GM19035 (cell line): ENCODE data around the gene MYBBP1A.

Experiments used
- ATAC-seq: cut with Tn5 transposase; IDR thresholded peaks from one replicate; pipeline ENCODE4 v1.9.1; 2021; ENCODE audit not compliant: unreplicated experiment

Gene MYBBP1A

DNA sequence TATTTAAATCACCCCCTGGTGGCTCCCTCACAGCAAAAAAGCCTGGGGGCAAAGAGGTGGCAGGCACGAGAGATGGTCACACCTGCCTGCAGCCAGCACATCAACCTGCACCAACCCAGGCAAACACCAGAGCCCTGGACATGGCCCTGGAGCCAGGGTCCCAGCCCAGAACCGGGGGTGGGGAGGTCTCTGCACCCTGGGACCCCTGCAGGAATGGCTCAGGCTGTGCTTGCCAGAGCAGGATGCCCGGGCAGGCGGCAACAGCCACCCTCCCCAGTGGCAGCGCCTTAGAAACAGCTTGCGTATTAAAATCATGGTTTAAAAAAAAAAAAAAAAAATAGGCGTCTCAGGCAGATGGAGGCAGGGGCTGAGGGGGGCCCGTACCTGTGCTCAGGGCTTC, 16.2 kb downstream of the MYBBP1A start:
- ATAC-seq = no peak

DNA sequence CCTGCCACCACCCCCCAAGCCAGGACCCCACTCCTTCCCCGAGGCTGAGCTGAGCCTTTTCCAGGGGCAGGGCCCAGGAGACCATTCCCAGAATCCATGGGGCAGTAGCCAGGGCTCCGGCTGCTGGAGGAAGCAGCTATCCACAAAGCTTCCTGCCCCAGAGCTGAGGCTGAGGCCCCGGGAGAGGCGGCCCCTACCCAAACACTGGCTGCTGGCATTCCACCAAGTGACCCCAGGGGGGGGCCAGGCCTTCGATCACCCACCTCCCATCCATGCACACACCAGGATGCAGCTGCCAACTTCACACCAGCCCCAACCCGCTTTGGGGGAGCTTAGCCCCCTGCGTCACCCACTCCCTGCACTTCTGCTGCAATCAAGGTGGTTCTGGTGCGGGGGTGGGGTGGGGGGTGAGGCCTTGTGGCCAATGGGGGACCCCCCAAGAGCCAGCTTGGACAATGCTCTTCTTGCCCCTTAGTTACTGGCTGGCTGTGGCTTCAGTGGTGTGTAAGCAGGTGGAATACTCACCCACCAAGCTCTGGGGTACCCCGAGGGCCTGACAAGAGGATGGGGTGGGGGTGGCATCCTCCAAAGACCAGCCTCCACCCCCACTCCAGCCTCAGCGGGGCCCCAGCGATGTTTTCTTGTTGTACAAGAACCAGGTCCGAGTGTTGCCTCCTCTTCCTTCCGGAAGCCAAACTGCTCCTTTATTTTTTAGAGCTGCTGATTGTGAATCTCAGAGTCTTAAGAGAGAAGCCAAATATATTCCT, 16.8 kb downstream of the MYBBP1A start:
- ATAC-seq = no peak

DNA sequence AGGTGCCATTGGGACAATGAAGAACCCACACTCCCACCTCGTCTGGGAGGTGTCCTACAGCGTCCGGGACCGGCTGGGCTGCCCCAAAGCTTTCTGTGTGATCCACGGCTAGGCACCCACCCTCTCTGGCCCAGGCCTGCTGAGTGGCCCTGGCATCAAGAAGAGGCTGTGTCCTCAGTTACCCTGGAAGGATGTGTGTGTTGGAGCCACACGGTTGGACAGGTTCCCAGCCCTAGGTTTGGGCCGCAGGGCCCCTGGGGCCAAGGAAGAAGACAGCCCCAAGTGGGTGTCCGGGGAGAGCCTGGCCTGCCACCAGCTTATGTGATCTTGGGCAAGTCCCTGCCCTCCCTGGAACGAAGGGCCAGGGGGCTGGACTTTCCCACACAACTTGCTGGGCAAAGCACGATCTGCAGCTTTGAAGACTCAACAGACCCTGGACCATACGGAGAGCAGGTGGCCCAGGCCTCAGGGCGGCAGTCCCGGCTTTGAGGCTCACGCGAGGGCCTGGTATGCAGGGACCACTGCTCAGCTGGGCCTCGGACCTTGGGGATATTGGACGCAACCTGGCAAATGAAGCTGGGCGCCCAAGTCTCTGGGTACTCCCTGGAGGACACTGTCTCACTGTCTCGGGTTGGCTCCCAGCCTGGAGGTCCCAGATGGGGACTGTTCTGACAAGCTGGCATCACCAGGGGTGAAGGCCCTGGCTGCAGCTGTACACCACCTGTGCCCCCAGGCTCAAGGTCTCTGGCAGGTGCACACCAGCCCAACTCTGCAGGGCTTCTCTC, 17.5 kb downstream of the MYBBP1A start:
- ATAC-seq = no peak

DNA sequence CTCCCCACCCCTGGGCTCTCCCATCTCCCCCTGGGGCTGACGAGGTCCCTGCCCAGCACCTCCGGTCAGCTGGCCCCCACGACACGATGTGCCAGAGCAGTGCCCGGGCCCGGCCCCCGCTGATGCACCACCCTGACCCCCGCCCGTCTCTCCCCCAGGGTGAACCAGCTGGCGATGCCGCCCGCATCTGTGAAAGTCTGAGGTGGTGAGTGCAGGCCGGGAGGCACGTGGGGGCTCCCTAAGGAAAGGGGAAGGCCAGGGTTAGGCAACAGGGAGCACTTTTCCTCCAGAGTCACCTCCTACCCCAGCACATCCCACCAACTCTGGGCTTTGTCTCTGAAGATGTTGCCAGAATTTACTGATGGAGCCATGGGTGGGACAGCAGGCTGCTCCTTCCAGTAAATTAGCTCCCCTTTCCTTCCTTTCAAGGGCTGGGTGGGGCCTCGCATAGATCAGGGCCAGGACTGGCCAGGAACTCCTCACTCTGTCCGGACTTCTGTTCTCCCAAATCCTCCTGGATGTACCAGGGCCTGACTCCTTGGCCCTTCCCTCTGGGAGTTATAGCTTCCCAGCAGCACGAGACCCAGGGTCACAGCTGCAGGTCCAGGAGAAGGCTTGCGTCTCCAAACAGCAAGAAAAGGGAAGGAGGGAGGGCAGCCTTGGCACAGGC, 18.3 kb downstream of the MYBBP1A start:
- ATAC-seq = no peak

DNA sequence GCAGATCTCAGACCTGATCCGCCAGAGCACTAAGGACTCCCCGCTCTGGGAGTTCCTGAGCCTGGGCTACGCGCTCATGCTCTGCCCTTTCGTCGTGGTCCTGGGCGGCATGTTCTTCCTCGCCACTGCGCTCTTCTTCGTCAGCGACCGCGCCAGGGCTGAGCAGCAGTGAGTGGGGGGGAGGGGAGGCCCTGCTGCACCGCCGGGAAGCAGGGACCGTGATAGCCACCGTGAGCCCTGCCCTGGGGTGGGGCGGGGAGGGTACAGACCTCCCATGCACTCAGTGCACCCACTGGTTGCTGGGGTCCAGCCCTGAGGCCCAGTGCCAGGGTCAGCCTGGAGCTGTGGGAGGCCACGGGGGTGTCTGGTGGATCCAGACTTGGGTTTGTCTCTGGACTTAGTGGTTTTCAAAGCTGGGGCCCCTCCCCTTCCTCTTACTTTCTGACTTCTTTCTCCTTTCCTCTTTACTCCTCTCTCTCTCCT, 18.9 kb downstream of the MYBBP1A start:
- ATAC-seq = no peak

DNA sequence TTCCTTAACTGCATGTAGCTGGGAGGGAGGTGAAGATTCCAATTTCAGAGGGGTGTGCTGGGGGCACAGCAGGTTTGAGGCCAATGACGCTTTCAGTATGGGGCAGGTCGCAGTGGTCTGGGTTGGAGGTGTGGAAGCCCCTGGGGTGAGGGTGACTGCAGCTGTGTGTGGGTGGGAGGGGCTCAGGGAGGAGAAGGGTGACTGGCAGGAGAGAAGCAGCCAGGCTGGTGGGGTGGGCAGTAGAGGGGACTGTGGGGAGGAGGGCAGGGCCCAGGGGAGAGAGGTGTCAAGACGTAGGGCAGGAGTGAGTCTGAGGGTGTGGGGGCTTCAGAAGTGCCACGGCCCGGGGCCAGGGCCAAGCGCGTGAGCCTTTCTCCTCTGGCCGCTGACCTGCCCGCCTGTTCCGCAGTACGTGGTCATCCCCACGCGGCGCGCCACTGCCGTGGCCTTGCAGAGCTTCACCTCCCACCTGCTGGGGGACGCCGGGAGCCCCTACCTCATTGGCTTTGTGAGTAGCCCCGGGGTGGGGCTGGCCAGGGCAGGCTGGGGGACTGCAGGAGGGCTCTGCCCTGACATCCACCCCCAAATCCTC, 19.4 kb downstream of the MYBBP1A start:
- ATAC-seq = no peak

DNA sequence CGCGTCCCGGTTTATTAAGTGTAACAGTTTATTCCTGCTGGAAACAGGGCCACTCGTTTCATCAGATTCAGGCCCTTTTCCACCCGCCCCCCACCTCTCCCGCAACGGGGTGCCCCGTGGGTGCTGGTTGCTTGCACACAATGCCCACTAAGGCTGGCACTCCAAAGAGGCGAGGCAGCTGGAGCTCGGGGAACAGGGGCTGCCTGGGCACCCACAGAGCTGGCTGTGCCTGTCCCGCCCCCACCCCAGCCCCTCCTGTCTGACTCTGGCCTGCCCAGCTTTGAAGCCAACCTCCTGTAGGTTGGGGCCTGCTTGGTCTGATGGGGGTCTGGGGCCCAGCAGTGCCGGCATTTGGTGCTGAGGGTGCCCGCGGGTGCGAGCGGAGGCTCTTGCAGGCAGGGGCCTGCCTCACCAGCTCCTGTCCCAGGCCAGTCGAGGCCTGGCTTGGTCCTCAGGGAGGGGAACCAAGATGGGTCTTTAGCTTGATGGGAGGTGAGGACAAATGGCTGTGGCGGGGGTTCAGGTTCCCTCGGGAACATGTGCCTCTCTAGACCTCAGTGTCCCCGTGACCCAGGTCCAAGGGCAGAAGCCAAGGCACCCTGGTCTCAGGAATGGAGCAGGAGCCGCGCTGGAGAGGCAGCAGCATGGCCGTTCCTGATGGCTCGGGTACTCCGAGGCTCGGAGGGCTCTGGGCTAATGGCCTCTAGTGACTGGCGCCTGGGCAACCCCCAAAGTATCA, 20.1 kb downstream of the MYBBP1A start:
- ATAC-seq = no peak

DNA sequence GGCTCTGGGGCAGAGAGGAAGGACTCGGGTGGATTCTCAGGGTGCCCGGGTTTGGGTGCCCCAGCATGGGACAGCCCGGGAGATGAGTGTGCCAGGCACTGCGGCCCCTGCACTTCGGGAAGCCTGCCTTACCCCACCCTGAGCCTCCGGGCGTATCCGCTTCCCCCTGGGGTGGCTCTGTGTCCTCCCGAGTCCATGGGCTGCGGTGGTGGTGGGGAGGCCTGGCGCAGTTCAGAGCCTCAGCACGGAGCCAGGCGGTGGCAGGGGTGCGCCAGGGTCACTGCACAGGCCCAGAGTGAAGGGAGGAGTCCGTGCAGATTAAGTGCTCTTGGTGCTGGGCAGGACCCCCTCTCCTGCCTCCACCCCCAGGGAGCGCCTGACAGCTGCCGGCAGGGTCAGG, 20.7 kb downstream of the MYBBP1A start:
- ATAC-seq = no peak

DNA sequence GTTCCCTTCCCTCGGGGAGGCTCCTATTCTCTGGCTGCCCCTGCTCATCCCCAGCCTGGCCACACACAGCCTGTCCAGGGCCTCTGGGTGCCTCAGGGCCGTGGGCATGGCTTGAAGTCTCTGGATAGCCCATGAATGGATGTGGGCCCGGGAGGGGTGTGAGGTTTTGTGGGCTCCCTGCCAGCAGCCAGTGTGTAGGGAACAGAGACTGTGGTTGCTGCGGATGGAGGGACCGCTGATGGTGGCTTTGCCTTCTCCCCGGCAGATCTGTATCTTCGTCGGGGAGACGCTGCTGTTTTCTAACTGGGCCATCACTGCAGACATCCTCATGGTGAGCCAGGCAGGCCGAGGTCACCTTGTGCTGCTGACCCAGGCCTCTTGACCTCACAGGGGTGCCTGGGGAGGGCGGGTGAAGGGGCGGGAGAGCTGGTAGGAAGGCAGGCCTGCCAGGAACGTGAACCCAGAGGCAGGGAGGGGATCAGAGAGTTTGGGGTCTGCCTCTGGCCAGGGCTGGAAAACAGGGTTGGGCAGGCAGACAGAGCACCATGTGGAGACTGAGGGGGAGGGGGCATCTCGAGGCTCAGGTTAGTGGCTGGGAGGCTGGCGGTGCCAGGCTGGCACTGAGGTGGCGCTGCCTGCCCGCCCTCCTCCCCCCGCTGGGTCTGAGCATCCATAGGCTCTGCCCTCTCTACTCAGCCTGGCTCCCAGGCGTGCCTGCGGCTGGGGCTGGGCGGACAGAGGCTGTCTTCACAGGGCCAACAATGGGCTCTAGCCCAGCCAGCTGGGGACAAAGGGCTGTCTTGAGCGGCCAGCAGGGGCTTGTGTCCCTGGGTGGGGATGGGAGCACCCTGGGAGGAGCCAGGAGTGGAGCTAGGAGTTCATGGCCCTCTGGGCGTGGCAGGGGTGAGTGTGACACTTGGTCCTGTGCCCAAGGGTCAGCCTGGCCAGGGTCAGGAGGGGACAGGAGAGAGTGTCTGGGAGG, 21.4 kb downstream of the MYBBP1A start:
- ATAC-seq = no peak

DNA sequence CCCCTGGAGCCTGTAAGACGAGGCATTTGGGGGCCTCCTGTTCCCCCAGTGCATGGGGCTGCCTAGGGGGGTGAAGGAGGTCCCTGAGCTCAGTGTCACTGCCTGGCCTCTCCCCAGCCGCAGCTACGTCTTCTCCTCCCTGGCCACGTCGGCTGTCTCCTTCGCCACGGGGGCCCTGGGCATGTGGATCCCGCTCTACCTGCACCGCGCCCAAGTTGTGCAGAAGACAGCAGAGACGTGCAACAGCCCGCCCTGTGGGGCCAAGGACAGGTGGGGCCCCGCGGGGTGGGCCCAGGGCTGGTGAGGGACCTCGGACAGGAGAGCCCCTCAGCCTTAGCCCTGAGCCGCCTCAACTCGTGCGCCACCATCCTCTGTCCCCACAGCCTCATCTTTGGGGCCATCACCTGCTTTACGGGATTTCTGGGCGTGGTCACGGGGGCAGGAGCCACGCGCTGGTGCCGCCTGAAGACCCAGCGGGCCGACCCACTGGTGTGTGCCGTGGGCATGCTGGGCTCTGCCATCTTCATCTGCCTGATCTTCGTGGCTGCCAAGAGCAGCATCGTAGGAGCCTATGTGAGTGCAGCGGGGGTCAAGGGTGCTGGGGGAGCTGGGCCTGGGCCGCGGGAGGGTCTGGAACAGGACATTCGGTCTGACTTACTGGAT, 22.2 kb downstream of the MYBBP1A start:
- ATAC-seq = no peak

DNA sequence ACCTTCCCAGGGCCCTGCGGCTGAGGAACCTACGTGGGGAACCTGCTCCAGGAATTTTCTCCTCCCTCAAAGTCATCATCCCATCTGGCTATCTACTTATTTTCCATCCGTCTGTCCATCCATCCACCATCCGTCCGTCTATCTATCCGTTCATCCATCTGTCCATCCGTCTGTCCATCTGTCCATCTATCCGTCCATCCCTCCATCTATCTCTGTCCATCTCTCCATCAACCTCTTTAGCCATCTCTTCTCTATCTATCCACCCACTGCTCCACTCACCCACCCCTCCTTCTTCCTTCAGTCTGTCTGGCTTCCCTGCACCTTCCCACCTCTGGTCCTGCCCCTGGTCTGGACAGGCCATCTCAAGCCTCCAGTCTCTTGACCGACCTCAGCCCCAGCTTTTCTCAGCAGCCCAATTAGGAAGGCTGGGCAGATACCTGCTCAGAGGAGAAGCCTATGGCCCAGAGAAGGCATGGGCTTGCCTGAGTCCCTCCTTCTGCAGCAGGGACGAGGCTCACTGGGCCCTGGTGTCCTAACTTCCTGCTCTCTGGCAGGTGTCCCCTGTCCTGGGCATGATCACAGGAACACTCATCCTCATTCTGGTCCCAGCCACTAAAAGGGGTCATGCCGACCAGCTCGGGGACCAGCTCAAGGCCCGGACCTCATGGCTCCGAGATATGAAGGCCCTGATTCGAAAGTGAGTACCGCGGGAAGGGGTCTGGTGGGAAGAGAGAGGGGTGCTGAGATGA, 23.0 kb downstream of the MYBBP1A start:
- ATAC-seq = no peak

DNA sequence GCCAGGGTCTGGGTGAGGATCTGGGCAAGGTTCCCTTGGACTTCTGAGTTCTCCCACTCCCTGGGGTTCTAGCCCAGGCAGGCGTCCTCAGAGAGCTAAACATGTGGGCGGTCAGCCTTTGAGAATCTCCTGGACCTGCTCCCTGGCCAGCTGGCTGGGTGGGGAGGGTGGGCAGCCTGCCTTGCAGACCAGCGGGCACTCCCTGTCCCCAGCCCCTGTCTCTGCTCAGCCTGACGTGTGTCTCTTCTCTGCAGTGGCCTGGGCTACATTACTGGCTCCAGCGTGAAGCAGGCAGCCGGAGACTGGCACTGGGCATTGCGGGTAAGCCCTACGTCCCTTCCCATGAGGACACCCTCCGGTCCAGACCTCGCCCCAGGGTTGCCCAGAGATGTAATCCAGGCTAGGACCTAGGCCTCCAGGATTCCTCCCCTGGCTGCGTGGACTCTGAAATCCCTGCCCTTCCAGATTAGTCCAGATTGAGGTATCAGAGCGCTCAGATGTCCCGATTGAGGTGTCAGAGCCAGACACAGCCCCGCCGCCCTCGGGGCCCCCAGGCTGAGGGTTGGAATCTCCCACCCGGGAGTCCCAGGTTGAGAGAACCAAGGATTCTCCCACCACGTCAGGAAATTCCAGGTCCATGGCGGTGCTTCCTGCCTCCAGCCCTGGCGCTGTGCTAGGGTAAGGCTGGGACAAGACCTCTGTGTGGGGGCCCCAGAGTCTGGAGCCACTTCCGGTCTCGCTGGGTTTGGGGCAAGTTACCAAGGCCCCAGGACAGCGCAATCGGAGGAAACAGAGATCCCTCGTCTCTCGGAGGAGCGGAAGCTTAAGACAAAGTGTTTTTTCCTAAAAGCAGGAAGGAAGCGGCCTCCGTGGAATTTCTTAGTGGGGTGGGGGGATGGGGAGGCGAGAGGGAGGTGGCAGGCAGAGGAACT, 24.1 kb downstream of the MYBBP1A start:
- no peak for ATAC-seq

DNA sequence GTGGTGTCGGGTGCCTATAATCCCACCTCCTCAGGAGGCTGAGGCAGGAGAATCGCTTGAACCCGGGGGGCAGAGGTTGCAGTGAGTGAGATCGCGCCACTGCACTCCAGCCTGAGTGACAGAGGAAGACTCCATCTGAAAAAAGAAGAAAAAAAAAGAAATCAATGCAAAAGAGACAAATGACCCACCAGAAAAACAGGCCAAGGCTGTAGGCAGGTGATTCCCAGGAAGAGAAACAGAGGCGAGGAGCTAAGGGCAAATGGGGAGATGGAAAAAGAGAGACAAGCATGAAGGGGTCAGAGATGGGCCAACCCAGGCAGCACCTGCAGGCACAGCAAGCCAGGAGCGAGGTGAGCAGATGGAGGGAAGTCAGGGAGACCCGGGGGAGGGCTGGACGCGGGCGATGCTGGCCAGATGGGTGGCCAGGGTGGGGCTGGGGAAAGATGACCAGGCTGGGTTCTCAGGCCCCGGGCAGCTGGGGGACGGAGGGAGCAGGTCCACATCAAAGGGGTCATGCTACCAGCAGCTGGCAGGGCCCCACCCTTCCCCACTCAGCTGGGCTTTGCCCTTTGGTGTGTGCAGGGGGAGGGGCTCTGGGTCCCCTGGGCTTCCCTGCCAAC, 25.5 kb downstream of the MYBBP1A start:
- no peak for ATAC-seq

DNA sequence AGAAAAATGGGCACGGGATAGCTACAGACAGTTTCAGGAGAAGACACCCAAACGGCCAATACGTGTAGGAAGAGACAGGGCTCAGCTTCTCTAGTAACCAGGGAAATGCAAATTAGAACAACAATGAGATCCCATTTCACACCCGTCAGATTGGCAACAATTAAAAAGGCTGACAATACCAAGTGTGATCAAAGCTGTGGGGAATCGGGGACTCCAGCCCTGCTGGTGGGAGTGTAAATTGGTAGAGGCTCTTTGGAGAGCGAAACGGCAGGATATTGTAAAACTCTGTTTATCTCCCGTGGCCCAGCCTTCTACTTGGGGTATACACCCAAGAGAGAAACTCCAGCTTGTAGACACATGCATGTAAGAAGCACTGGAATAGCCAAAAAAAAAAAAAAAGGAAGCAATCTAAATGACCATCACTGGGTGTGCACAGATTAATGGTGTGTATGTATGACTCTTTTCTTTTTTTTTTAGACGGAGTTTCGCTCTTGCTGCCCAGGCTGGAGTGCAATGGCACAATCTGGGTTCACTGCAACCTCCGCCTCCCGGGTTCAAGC, 27.5 kb downstream of the MYBBP1A start:
- no peak for ATAC-seq

DNA sequence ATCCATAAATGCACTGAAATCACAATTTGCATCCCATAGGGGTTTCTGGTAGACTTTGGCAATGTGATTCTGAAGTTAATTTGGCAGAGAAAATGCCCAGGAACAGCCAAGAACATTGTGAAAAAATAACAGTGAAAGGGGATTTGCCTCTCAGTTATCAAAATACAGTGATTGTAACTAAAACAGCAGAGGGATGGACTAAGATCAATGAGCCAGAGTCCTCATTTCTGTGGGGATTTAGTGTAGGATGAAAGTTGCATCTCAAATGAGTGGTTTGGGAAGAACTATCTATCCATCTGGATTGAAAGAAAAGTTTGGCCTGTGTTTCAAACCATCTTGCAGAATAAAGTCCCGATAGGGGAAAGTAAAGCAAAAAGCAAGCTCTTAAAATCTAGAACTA, 28.1 kb downstream of the MYBBP1A start:
- ATAC-seq = no peak

DNA sequence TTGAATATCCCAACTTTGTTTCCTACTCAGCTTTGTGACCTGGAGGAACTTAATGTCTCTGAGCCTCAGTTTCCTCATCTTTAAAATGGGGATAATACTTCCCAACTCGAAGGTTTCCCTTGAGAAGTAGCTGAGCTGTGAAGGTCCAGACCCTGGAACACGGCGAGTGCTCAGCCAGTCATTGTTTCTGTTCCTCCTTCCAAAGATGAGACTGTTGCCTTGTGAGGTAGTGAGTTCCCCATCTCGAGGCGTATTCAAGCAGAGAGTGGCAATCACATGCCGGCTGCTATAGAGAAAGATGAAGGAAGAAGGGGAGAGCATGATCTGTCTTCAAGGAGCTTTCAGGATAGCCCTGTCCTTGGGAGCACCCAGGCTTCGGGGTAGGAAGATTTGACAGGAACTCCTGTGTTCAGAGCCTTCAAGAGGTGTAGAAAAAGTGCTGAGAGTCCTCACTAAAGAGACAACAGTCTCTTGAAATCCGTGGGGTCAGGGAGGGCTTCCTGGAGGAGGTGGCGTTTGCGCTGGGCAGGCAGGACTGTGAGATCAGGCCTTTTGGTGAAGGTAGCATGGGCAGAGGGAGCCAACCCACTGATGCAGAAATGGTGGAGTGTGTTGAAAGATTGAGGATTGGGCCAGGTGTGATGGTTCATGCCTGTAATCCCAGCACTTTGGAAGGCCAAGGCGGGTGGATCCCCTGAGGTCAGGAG, 29.3 kb downstream of the MYBBP1A start:
- no peak for ATAC-seq
